Brain microvascular endothelial cell (primary cell): ENCODE data around the gene PCDHGA1.
A peak's percentile ranks its signal among the peaks of the same experiment; 100 is the strongest.

ENCODE experiments used
- DNase-seq: peaks from one replicate; pipeline ENCODE4 v3.0.0-alpha.2; 2020
- H3K27ac ChIP-seq: fragments of 250-450 bp; sonication (Bioruptor Pico); 2 replicates; pipeline ENCODE4 v1.5.1; 2020; ENCODE audit warnings: mild to moderate bottlenecking, moderate library complexity
- H3K27me3 ChIP-seq: fragments of 250-450 bp; sonication (Bioruptor Pico); replicated peaks from 2 replicates; pipeline ENCODE4 v1.5.1; 2020; ENCODE audit warnings: mild to moderate bottlenecking
- H3K36me3 ChIP-seq: fragments of 250-450 bp; sonication (Bioruptor Pico); replicated peaks from 2 replicates; pipeline ENCODE4 v1.5.1; 2020; ENCODE audit warnings: mild to moderate bottlenecking
- H3K4me3 ChIP-seq: 2 replicates; pipeline ENCODE4 v1.5.1; 2011; ENCODE audit warnings: low read depth, mild to moderate bottlenecking, control low read depth, low read length, moderate library complexity
- CTCF ChIP-seq: IDR thresholded peaks from 2 replicates; pipeline ENCODE4 v1.5.1; 2011; ENCODE audit warnings: low read depth, mild to moderate bottlenecking, moderate library complexity, low read length, control low read depth, inconsistent platforms; ENCODE audit errors: missing control alignments
- in situ Hi-C: cut with HindIII; loops from 2 replicates; pipeline ENCODE4 v1.10.0; 2017; ENCODE audit warnings: low sequenced_read_pairs, low pct_ligation_motif_present

PCDHGA1 gene

GRCh38 chr5:141559461-141559860 is 229.1 kb downstream of the PCDHGA1 start:
- in situ Hi-C loops = no loop called here

GRCh38 chr5:141560151-141560550 is 229.8 kb downstream of the PCDHGA1 start:
- no peak for DNase-seq
- in situ Hi-C loops = no loop called here
- no peak overlapping the region for H3K4me3 ChIP-seq
- H3K27me3 ChIP-seq = no peaks in the 10 kb centered on the region
- H3K27ac ChIP-seq = peak overlapping the region; percentile 95
- peaks cover 3% of the 10 kb centered on the region for H3K36me3 ChIP-seq
- no peak for TF ChIP-seq CTCF

More at GRCh38 chr5:141559461-141559860, 229.1 kb downstream of the PCDHGA1 start:
- Histone ChIP-seq H3K27ac (peak overlapping the region; percentile 95), H3K4me3 (no peak overlapping the region), H3K36me3 (peaks cover 3% of the 10 kb centered on the region), H3K27me3 (no peaks in the 10 kb centered on the region)
- peak; percentile 56 for DNase-seq
- no peak for TF ChIP-seq CTCF

- Histone ChIP-seq H3K4me3 (no peak overlapping the region), H3K27me3 (no peaks in the 10 kb centered on the region), H3K27ac (peak overlapping the region; percentile 95), H3K36me3 (peaks cover 5% of the 10 kb centered on the region)
- in situ Hi-C loops = no loop called here
- DNase-seq = peak; percentile 97
- peak; percentile 88 for TF ChIP-seq CTCF
Measured at GRCh38 chr5:141560725-141561483, 230.6 kb downstream of the PCDHGA1 start.
